Hepatocyte (in vitro differentiated cells): ENCODE measurements around the gene HOXD1. TPM values are rescaled to one million over a fixed set of nuclear protein-coding genes. Genes with fewer than 3 reads are reported as not detected.

Experiments used
- DNase-seq: peaks from one replicate; pipeline ENCODE4 v3.0.0-alpha.2; 2016; ENCODE audit warnings: low spot score
- H2AFZ ChIP-seq: fragments of 200-600 bp; sonication (generic); 2 replicates; pipeline ENCODE4 v1.6.0; 2016; ENCODE audit warnings: antibody characterized with exemption, mild to moderate bottlenecking
- H3K27ac ChIP-seq: fragments of 200-600 bp; sonication (generic); 2 replicates; pipeline ENCODE4 v1.5.1; 2016; ENCODE audit warnings: mild to moderate bottlenecking
- H3K27me3 ChIP-seq: fragments of 200-600 bp; sonication (generic); 2 replicates; pipeline ENCODE4 v1.6.1; 2016
- H3K36me3 ChIP-seq: fragments of 200-600 bp; sonication (generic); replicated peaks from 2 replicates; pipeline ENCODE4 v1.5.1; 2016; ENCODE audit warnings: low read depth; ENCODE audit not compliant: insufficient read depth
- H3K4me1 ChIP-seq: fragments of 200-600 bp; sonication (generic); 2 replicates; pipeline ENCODE4 v1.5.1; 2016; ENCODE audit warnings: mild to moderate bottlenecking, moderate library complexity; ENCODE audit not compliant: insufficient read depth
- H3K4me2 ChIP-seq: fragments of 200-600 bp; sonication (generic); 2 replicates; pipeline ENCODE4 v1.6.0; 2016
- H3K4me3 ChIP-seq: fragments of 200-600 bp; sonication (generic); 2 replicates; pipeline ENCODE4 v1.5.1; 2016; ENCODE audit warnings: mild to moderate bottlenecking
- H3K79me2 ChIP-seq: fragments of 200-600 bp; sonication (generic); 2 replicates; pipeline ENCODE4 v1.6.0; 2017; ENCODE audit warnings: mild to moderate bottlenecking
- H3K9me2 ChIP-seq: fragments of 200-600 bp; sonication (generic); replicated peaks from 2 replicates; pipeline ENCODE4 v1.6.0; 2017; ENCODE audit warnings: mild to moderate bottlenecking; ENCODE audit not compliant: insufficient read depth
- H3K9me3 ChIP-seq: fragments of 200-600 bp; sonication (generic); 2 replicates; pipeline ENCODE4 v1.5.1; 2016; ENCODE audit warnings: low read depth, mild to moderate bottlenecking
- H4K20me1 ChIP-seq: fragments of 200-600 bp; sonication (generic); 2 replicates; pipeline ENCODE4 v1.6.0; 2016; ENCODE audit warnings: mild to moderate bottlenecking; ENCODE audit not compliant: insufficient read depth, poor library complexity, severe bottlenecking
- CTCF ChIP-seq: fragments of 200-600 bp; sonication (generic); IDR thresholded peaks from 2 replicates; pipeline ENCODE4 v1.5.1; 2016; ENCODE audit warnings: antibody characterized with exemption, mild to moderate bottlenecking; ENCODE audit not compliant: poor library complexity
- EZH2 ChIP-seq: fragments of 200-600 bp; sonication (generic); IDR thresholded peaks from 2 replicates; pipeline ENCODE4 v1.6.1; 2016; ENCODE audit warnings: antibody characterized with exemption, mild to moderate bottlenecking, borderline replicate concordance
- EZH2phosphoT487 ChIP-seq: fragments of 200-600 bp; sonication (generic); IDR thresholded peaks from one replicate; pipeline ENCODE4 v1.6.1; 2018; ENCODE audit warnings: antibody characterized with exemption, mild to moderate bottlenecking, low read depth, moderate library complexity; ENCODE audit not compliant: unreplicated experiment, severe bottlenecking
- WGBS: methylation state at CpG from one replicate; pipeline ENCODE4 v1.1.6; 2016; ENCODE audit warnings: low lambda C conversion rate; ENCODE audit errors: missing lambda C conversion rate; 5-methylcytosine and 5-hydroxymethylcytosine counted together
- polyA plus RNA-seq: library from polyadenylated mRNA; unstranded; fragments of >200 nt; fragmentation: Nextera tagmentation; extraction: Ambion mirVana; gene quantifications from 2 replicates; pipeline ENCODE4 v1.2.1, GENCODE V29; 2016
- total RNA-seq: library from RNA; depleted of rRNA; stranded (reverse); fragments of >200 nt; gene quantifications from 2 replicates; pipeline ENCODE4 v1.2.3, GENCODE V29; 2014

Gene HOXD1
- total and polyA plus RNA-seq, 2 experiments from 2014 or later: not detected

DNA sequence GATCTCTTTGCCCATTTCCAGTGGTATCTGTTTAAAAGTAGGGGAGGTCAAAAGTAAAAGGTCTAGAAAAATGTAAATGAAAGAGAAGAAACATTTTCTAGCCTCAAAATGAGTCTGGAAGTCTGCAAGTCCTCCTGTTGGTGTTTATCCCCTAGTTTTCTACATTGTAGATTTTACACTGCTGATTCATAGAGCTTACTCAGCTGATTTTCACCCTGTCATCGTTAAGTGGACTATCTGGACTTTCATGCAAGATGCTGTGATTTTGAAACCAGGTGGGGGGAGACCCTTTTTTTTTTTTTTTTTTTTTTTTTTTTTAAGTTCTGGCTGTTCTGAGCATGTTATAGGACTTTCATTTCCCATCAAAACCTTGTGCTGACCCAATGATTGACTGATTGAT, 21.1 kb upstream of the HOXD1 start:
- TF ChIP-seq EZH2 (no peak), EZH2phosphoT487 (no peak), CTCF (no peak)

DNA sequence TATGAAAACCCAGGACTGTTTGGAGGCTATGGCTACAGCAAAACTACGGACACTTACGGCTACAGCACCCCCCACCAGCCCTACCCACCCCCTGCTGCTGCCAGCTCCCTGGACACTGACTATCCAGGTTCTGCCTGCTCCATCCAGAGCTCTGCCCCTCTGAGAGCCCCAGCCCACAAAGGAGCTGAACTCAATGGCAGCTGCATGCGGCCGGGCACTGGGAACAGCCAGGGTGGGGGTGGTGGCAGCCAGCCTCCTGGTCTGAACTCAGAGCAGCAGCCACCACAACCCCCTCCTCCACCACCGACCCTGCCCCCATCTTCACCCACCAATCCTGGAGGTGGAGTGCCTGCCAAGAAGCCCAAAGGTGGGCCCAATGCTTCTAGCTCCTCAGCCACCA, 19.3 kb upstream of the HOXD1 start:
- no peak overlapping the region for H2AFZ ChIP-seq
- no peaks in the 10 kb centered on the region for H3K9me3 ChIP-seq
- peaks cover 100% of the 10 kb centered on the region for H3K27me3 ChIP-seq
- H3K36me3 ChIP-seq: no peaks in the 10 kb centered on the region
- no peak overlapping the region for H3K27ac ChIP-seq
- WGBS: 82% methylated on average over 4 of the region's 5 CpGs
- DNase-seq: no peak
- H4K20me1 ChIP-seq: no peaks in the 10 kb centered on the region
- H3K4me3 ChIP-seq: no peak overlapping the region
- H3K9me2 ChIP-seq: no peaks in the 10 kb centered on the region
- no peak overlapping the region for H3K4me2 ChIP-seq
- no peaks in the 10 kb centered on the region for H3K79me2 ChIP-seq
- peaks cover 7% of the 10 kb centered on the region for H3K4me1 ChIP-seq
- TF ChIP-seq EZH2phosphoT487: no peak
- no peak for TF ChIP-seq CTCF
- TF ChIP-seq EZH2: no peak

More for the DNA sequence above, 21.1 kb upstream of the HOXD1 start:
- Histone ChIP-seq H3K79me2 (no peaks in the 10 kb centered on the region), H3K36me3 (no peaks in the 10 kb centered on the region), H3K9me3 (no peaks in the 10 kb centered on the region), H3K27ac (no peak overlapping the region), H3K9me2 (no peaks in the 10 kb centered on the region), H3K4me1 (peaks cover 8% of the 10 kb centered on the region), H4K20me1 (no peaks in the 10 kb centered on the region), H3K27me3 (peaks cover 100% of the 10 kb centered on the region), H3K4me2 (no peak overlapping the region), H3K4me3 (no peak overlapping the region), H2AFZ (no peak overlapping the region)
- WGBS: 61% methylated on average over 1 of the region's 1 CpG
- no peak for DNase-seq

- peaks cover 10% of the 10 kb centered on the region for H3K4me1 ChIP-seq
- H3K4me3 ChIP-seq: no peak overlapping the region
- H3K36me3 ChIP-seq: no peaks in the 10 kb centered on the region
- H3K27me3 ChIP-seq: peaks cover 100% of the 10 kb centered on the region
- no peaks in the 10 kb centered on the region for H4K20me1 ChIP-seq
- H3K27ac ChIP-seq: no peak overlapping the region
- H3K79me2 ChIP-seq: no peaks in the 10 kb centered on the region
- H3K9me3 ChIP-seq: no peaks in the 10 kb centered on the region
- H3K9me2 ChIP-seq: no peaks in the 10 kb centered on the region
- 68% methylated on average over 2 of the region's 2 CpGs for WGBS
- H3K4me2 ChIP-seq: no peak overlapping the region
- no peak for TF ChIP-seq EZH2
- no peak for TF ChIP-seq EZH2phosphoT487
- TF ChIP-seq CTCF: no peak
- H2AFZ ChIP-seq: no peak overlapping the region
- no peak for DNase-seq
Measured at GRCh38 chr2:176169711-176170110, 18.8 kb upstream of the HOXD1 start.
